Gastrocnemius medialis (tissue), 4 donors: Measurements from ENCODE around the gene ATF3.

Source experiments
- POLR2A ChIP-seq, 2 donors: fragments of 450-650 bp; IDR thresholded peaks; one replicate each; pipeline ENCODE4 v1.6.1; 2017; ENCODE audit warnings: antibody characterized with exemption in 2 of 2, mild to moderate bottlenecking in 2 of 2, moderate library complexity in 2 of 2
- TF ChIP-seq, protein P1 (sequence below), 5 experiments: fragments of 450-650 bp in 3 of 5; fragments of 200-600 bp in 2 of 5; sonication (generic) in 2 of 5; IDR thresholded peaks in 4 of 5; conservative IDR thresholded peaks in 1 of 5; 1 replicate in 4 of 5; 2 replicates in 1 of 5; pipeline ENCODE4 v1.5.1; 2016 to 2019; ENCODE audit warnings: antibody characterized with exemption in 5 of 5, mild to moderate bottlenecking in 3 of 5, moderate library complexity in 3 of 5

DNA sequence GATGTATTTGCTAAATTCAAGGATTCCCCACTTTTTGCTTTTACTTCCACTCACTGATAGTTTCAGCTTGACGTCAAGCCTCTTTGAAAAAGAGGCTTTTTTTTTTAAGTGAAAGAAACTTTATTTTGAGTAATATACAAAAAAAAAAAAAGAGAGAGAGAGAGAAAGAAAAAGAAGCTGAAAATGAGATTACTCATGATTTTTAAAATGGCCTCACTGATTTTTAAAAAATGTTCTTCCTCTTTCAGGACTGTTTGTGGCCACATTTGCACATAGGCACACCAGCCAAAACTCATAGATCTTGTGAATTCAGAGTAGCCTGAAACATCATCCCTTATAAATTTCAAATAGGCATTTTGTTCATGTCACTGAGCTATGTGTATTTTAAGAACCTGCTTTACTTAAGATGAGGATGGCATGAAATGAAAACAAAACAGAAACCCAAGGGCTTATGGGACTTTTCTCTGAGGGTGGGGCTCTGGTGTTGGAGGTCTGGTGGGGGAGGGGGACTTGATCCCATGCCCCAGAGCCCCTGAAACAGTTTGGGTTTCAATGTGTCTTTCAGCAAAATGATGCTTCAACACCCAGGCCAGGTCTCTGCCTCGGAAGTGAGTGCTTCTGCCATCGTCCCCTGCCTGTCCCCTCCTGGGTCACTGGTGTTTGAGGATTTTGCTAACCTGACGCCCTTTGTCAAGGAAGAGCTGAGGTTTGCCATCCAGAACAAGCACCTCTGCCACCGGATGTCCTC lies 6.1 kb downstream of the ATF3 start:
- TF ChIP-seq, protein P1, sequence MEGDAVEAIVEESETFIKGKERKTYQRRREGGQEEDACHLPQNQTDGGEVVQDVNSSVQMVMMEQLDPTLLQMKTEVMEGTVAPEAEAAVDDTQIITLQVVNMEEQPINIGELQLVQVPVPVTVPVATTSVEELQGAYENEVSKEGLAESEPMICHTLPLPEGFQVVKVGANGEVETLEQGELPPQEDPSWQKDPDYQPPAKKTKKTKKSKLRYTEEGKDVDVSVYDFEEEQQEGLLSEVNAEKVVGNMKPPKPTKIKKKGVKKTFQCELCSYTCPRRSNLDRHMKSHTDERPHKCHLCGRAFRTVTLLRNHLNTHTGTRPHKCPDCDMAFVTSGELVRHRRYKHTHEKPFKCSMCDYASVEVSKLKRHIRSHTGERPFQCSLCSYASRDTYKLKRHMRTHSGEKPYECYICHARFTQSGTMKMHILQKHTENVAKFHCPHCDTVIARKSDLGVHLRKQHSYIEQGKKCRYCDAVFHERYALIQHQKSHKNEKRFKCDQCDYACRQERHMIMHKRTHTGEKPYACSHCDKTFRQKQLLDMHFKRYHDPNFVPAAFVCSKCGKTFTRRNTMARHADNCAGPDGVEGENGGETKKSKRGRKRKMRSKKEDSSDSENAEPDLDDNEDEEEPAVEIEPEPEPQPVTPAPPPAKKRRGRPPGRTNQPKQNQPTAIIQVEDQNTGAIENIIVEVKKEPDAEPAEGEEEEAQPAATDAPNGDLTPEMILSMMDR (IDR thresholded peaks at IDR 0.05 in 4 of 5, conservative IDR thresholded peaks at IDR 0.05 in 1 of 5): no peak
- TF ChIP-seq POLR2A (IDR thresholded peaks at IDR 0.05): no peak
